Subcutaneous abdominal adipose tissue (tissue), 5 donors: ENCODE results near the gene PPP3CA.

ENCODE experiments used
- H3K27ac ChIP-seq: one replicate; pipeline ENCODE4 v1.7.0; 2013; ENCODE audit warnings: low read depth, mild to moderate bottlenecking, inconsistent platforms, low read length, moderate library complexity
- H3K27me3 ChIP-seq, 5 donors: one replicate each; pipeline ENCODE4 v1.7.0; 2013; ENCODE audit warnings: low read length in 5 of 5, inconsistent platforms in 1 of 5; ENCODE audit not compliant: control insufficient read depth in 5 of 5, insufficient read depth in 4 of 5
- H3K36me3 ChIP-seq, 5 donors: one replicate each; pipeline ENCODE4 v1.7.0; 2013; ENCODE audit warnings: low read length in 5 of 5; ENCODE audit not compliant: control insufficient read depth in 5 of 5, insufficient read depth in 5 of 5
- H3K4me1 ChIP-seq, 5 donors: one replicate each; pipeline ENCODE4 v1.7.0; 2013; ENCODE audit warnings: low read length in 5 of 5, mild to moderate bottlenecking in 3 of 5, moderate library complexity in 1 of 5; ENCODE audit not compliant: control insufficient read depth in 5 of 5, insufficient read depth in 5 of 5
- H3K4me3 ChIP-seq, 5 donors: one replicate each; pipeline ENCODE4 v1.7.0; 2013; ENCODE audit warnings: low read length in 5 of 5, low read depth in 1 of 5
- H3K9ac ChIP-seq, 5 donors: one replicate each; pipeline ENCODE4 v1.7.0; 2013; ENCODE audit warnings: low read length in 5 of 5, mild to moderate bottlenecking in 4 of 5, moderate library complexity in 3 of 5
- H3K9me3 ChIP-seq, 5 donors: one replicate each; pipeline ENCODE4 v1.7.0; 2013; ENCODE audit warnings: low read length in 5 of 5; ENCODE audit not compliant: control insufficient read depth in 5 of 5
- donor health status: healthy.
- donor health status: healthy.
- donor health status: healthy.
- donor health status: healthy.
- donor health status: healthy.

Gene PPP3CA

GRCh38 chr4:101292214-101292613 lies 55.1 kb downstream of the PPP3CA start:
- Histone ChIP-seq H3K9me3 (no peaks in the 10 kb centered on the region), H3K9ac (no peak overlapping the region), H3K27me3 (no peaks in the 10 kb centered on the region), H3K4me1 (peaks cover 0 to 36% (median 18%) of the 10 kb centered on the region in 5 donors), H3K27ac (no peak overlapping the region), H3K4me3 (no peak overlapping the region), H3K36me3 (no peaks in the 10 kb centered on the region)

DNA sequence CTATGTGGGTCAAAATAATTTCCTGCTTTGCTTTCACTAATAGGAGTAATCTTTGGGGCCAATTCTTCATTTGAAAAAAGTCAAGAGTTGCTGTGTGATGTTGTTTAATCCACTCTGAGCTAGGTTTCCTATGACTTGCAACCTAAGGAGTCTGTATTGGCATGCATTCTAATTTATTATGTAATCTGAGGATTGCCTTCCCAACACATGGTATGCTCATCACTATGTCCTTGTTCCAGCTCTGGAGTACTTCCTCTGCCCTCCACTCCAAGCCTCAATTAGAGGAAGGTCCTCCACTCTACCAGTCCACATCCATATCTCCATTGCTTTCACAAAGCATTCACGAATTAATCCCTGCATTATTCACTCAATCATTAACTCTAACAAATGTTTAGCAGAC lies 56.1 kb downstream of the PPP3CA start:
- H3K4me3 ChIP-seq, result no peak overlapping the region
- no peak overlapping the region for H3K27ac ChIP-seq
- no peaks in the 10 kb centered on the region for H3K27me3 ChIP-seq
- H3K4me1 ChIP-seq, result peaks cover 0 to 43% (median 21%) of the 10 kb centered on the region in 5 donors
- H3K9ac ChIP-seq, result no peak overlapping the region
- no peaks in the 10 kb centered on the region for H3K9me3 ChIP-seq
- no peaks in the 10 kb centered on the region for H3K36me3 ChIP-seq

GRCh38 chr4:101290654-101291053 lies 56.7 kb downstream of the PPP3CA start:
- Histone ChIP-seq H3K4me1 (peaks cover 0 to 42% (median 23%) of the 10 kb centered on the region in 5 donors), H3K9ac (no peak overlapping the region), H3K9me3 (no peaks in the 10 kb centered on the region), H3K27me3 (no peaks in the 10 kb centered on the region), H3K36me3 (no peaks in the 10 kb centered on the region), H3K27ac (no peak overlapping the region), H3K4me3 (no peak overlapping the region)

GRCh38 chr4:101289306-101289705 lies 58.0 kb downstream of the PPP3CA start:
- Histone ChIP-seq H3K27ac (no peak overlapping the region), H3K4me3 (no peak overlapping the region), H3K4me1 (peaks cover 0 to 40% (median 23%) of the 10 kb centered on the region in 5 donors), H3K9ac (no peak overlapping the region), H3K36me3 (no peaks in the 10 kb centered on the region), H3K27me3 (no peaks in the 10 kb centered on the region), H3K9me3 (no peaks in the 10 kb centered on the region)

DNA sequence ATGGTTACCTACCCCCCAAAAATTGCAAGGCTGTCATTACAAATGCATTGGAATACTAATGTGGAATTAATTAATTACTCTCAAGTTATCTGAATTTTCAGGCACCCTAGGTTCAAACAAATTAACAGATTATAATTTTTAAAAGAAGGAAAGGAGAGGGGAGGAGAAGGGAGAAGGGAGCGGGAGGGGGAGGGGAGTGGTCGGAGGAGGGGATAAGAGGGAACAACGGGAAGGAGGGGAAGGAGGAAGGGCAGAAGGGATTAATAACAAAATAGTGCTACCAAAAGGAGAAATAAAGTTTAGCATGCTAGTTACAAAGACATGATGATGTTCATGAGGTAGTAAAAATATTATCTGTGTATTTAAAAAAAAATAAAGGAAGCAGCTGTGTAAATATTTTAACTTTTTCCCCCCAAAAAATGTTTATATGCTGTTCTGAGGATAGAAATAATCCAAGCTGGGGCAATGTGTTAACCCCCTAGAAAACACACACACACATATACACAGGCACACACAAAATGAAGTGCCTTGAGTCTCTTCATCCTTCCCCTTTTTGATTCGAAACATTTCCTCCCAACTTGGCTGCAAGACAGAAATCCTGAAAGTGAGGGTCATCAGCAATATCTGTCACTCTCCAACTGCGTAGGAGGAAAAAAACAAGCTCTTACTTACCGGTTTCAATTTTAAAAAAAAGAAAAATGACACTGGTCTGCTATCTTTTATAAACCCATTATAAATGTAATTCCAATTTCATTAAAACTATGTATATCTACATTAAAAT lies 58.8 kb downstream of the PPP3CA start:
- Histone ChIP-seq H3K4me1 (peaks cover 0 to 40% (median 23%) of the 10 kb centered on the region in 5 donors), H3K9me3 (no peaks in the 10 kb centered on the region), H3K27ac (no peak overlapping the region), H3K36me3 (no peaks in the 10 kb centered on the region), H3K27me3 (no peaks in the 10 kb centered on the region), H3K9ac (no peak overlapping the region), H3K4me3 (no peak overlapping the region)

- peaks cover 0 to 45% (median 24%) of the 10 kb centered on the region in 5 donors for H3K4me1 ChIP-seq
- no peaks in the 10 kb centered on the region for H3K27me3 ChIP-seq
Observed at GRCh38 chr4:101287324-101287723, 60.0 kb downstream of the PPP3CA start.

DNA sequence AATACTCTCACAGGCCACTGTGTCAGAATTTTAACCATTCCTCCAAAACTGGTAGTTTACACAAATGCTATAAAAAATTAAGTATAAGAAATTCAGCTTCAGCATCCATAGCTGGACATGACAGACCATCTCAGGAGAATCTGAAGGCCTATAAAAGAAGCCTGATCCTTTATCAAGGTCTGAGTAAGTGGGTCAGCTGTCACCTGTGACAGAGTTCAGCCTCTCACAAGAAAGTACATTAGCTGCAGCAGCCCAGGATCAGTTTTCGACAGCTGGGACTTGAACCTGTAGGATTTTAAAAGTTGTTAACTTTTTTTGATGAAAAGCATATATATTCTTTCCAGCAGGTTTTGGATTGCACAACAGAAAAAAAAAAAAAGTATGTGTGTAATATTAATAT lies 60.7 kb downstream of the PPP3CA start:
- no peak overlapping the region for H3K27ac ChIP-seq
- H3K4me1 ChIP-seq, result peaks cover 0 to 47% (median 26%) of the 10 kb centered on the region in 5 donors
- no peaks in the 10 kb centered on the region for H3K36me3 ChIP-seq
- H3K27me3 ChIP-seq, result no peaks in the 10 kb centered on the region
- no peak overlapping the region for H3K9ac ChIP-seq
- no peaks in the 10 kb centered on the region for H3K9me3 ChIP-seq
- no peak overlapping the region for H3K4me3 ChIP-seq

More at GRCh38 chr4:101287324-101287723, 60.0 kb downstream of the PPP3CA start:
- H3K9me3 ChIP-seq, result no peaks in the 10 kb centered on the region
- H3K27ac ChIP-seq, result no peak overlapping the region
- H3K9ac ChIP-seq, result no peak overlapping the region
- no peak overlapping the region for H3K4me3 ChIP-seq
- no peaks in the 10 kb centered on the region for H3K36me3 ChIP-seq

GRCh38 chr4:101285985-101286384 lies 61.3 kb downstream of the PPP3CA start:
- H3K4me1 ChIP-seq, result peaks cover 0 to 42% (median 25%) of the 10 kb centered on the region in 5 donors
- H3K36me3 ChIP-seq, result no peaks in the 10 kb centered on the region
- no peaks in the 10 kb centered on the region for H3K9me3 ChIP-seq
- H3K27ac ChIP-seq, result no peak overlapping the region
- H3K9ac ChIP-seq, result no peak overlapping the region
- H3K27me3 ChIP-seq, result no peaks in the 10 kb centered on the region
- H3K4me3 ChIP-seq, result no peak overlapping the region

DNA sequence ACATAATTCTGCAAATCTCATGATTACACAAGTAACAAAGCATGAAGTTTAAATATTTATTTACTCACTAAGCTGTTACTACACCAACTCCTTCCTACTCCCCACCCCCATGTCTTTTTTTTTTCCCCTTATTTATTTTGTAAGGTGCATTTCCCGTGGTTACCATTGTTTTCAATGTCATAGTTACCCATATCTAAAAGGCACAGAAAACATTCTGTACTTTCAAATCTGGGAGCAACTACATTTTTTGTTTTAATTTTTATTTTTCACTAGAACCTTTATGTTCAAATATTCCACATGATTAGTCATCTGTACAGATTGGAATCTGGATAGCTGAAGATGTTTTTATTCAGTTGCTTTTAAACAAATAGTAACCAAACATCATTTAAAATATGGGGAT lies 62.8 kb downstream of the PPP3CA start:
- H3K9me3 ChIP-seq, result no peaks in the 10 kb centered on the region
- no peak overlapping the region for H3K27ac ChIP-seq
- H3K36me3 ChIP-seq, result no peaks in the 10 kb centered on the region
- peaks cover 1 to 33% (median 27%) of the 10 kb centered on the region in 5 donors for H3K4me1 ChIP-seq
- H3K4me3 ChIP-seq, result no peak overlapping the region
- H3K27me3 ChIP-seq, result no peaks in the 10 kb centered on the region
- H3K9ac ChIP-seq, result no peak overlapping the region

- no peaks in the 10 kb centered on the region for H3K27me3 ChIP-seq
- H3K4me1 ChIP-seq, result peaks cover 4 to 36% (median 27%) of the 10 kb centered on the region in 5 donors
- H3K27ac ChIP-seq, result no peak overlapping the region
- no peak overlapping the region for H3K9ac ChIP-seq
- no peaks in the 10 kb centered on the region for H3K9me3 ChIP-seq
- H3K4me3 ChIP-seq, result no peak overlapping the region
- no peaks in the 10 kb centered on the region for H3K36me3 ChIP-seq
Observed at GRCh38 chr4:101283434-101283833, 63.9 kb downstream of the PPP3CA start.
